SK-N-SH (cell line): ENCODE results near the gene TBL1X. TPM values are rescaled to one million over a fixed set of nuclear protein-coding genes. Genes with fewer than 3 reads are reported as not detected.

Source experiments
- CTCF ChIA-PET: fragments of 300-600, 350-600 bp; formaldehyde crosslinking; extraction: SDS; loops from one replicate; lab custom pipeline; 2021; lab: Yijun Ruan, JAX
- POLR2A ChIA-PET: fragments of 350-600 bp; sonication (Branson Sonifier 250); formaldehyde crosslinking; extraction: SDS; loops from one replicate; lab custom pipeline; 2020; ENCODE audit warnings: antibody characterized with exemption, inconsistent platforms; lab: Yijun Ruan, JAX
- DNase-seq: peaks from one replicate; pipeline ENCODE4 v3.0.0; 2012
- H2AFZ ChIP-seq: fragments of 200-600 bp; sonication (generic); 2 replicates; pipeline ENCODE4 v1.8.1; 2016; ENCODE audit warnings: antibody characterized with exemption, mild to moderate bottlenecking, low read depth
- H3F3A ChIP-seq: fragments of 200-600 bp; sonication (generic); replicated peaks from 2 replicates; pipeline ENCODE3; 2016; ENCODE audit warnings: antibody characterized with exemption, mild to moderate bottlenecking; ENCODE audit not compliant: insufficient read depth
- H3K27ac ChIP-seq, 2 experiments: fragments of 200-500 bp in 1 of 2; fragments of 200-600 bp in 1 of 2; sonication (Bioruptor generic) in 1 of 2; sonication (generic), shearing (Covaris generic) in 1 of 2; 2 replicates each; pipeline versions ENCODE4 v1.5.1 to v1.6.1; 2014 to 2016; ENCODE audit warnings: low read depth in 2 of 2, inconsistent platforms in 1 of 2, low read length in 1 of 2, mild to moderate bottlenecking in 1 of 2, mixed read lengths in 1 of 2
- H3K27me3 ChIP-seq: fragments of 200-600 bp; sonication (generic), shearing (Covaris generic); 2 replicates; pipeline ENCODE4 v1.6.1; 2016; ENCODE audit warnings: mixed run types; ENCODE audit not compliant: insufficient read depth
- H3K36me3 ChIP-seq, 2 experiments: fragments of 200-500 bp in 1 of 2; fragments of 200-600 bp in 1 of 2; sonication (Bioruptor generic) in 1 of 2; sonication (generic) in 1 of 2; replicated peaks in 1 of 2; 2 replicates each; pipeline versions ENCODE3 to v1.5.1; 2014 to 2016; ENCODE audit warnings: low read length in 1 of 2, mild to moderate bottlenecking in 1 of 2; ENCODE audit not compliant: insufficient read depth in 2 of 2, control insufficient read depth in 1 of 2
- H3K4me1 ChIP-seq, 2 experiments: fragments of 200-500 bp in 1 of 2; fragments of 200-600 bp in 1 of 2; sonication (Bioruptor generic) in 1 of 2; sonication (generic), shearing (Covaris generic) in 1 of 2; 2 replicates each; pipeline versions ENCODE4 v1.5.1 to v1.6.1; 2014 to 2016; ENCODE audit warnings: low read depth in 1 of 2, low read length in 1 of 2, mixed run types in 1 of 2; ENCODE audit not compliant: insufficient read depth in 2 of 2, control insufficient read depth in 1 of 2
- H3K4me2 ChIP-seq: fragments of 200-600 bp; sonication (generic), shearing (Covaris generic); 2 replicates; pipeline ENCODE4 v1.6.1; 2017; ENCODE audit warnings: mixed run types
- H3K4me3 ChIP-seq, 2 experiments: fragments of 200-500 bp in 1 of 2; fragments of 200-600 bp in 1 of 2; sonication (Bioruptor generic) in 1 of 2; sonication (generic), shearing (Covaris generic) in 1 of 2; 2 replicates each; pipeline versions ENCODE4 v1.5.1 to v1.8.1; 2014 to 2016; ENCODE audit warnings: low read depth in 2 of 2, inconsistent platforms in 1 of 2, low read length in 1 of 2, mild to moderate bottlenecking in 1 of 2, mixed read lengths in 1 of 2, moderate library complexity in 1 of 2
- H3K79me2 ChIP-seq: fragments of 200-600 bp; sonication (generic); 2 replicates; pipeline ENCODE4 v1.8.1; 2017; ENCODE audit warnings: mild to moderate bottlenecking; ENCODE audit not compliant: insufficient read depth
- H3K9ac ChIP-seq: fragments of 200-600 bp; sonication (generic); 2 replicates; pipeline ENCODE4 v1.6.1; 2017; ENCODE audit warnings: mixed run types
- H3K9me2 ChIP-seq: fragments of 200-600 bp; sonication (generic); 2 replicates; pipeline ENCODE4 v1.6.1; 2017; ENCODE audit warnings: mixed run types
- H3K9me3 ChIP-seq: fragments of 200-600 bp; sonication (generic); 2 replicates; pipeline ENCODE4 v1.6.1; 2017; ENCODE audit warnings: mixed run types, mild to moderate bottlenecking, moderate library complexity
- H4K20me1 ChIP-seq: fragments of 200-600 bp; sonication (generic); 2 replicates; pipeline ENCODE4 v1.6.1; 2017; ENCODE audit warnings: mild to moderate bottlenecking, mixed run types; ENCODE audit not compliant: insufficient read depth
- CTCF ChIP-seq: fragments of 200-600 bp; sonication (generic); IDR thresholded peaks from 2 replicates; pipeline ENCODE4 v1.6.1; 2017; ENCODE audit warnings: antibody characterized with exemption, mild to moderate bottlenecking, moderate library complexity
- EZH2phosphoT487 ChIP-seq: fragments of 200-600 bp; sonication (generic); IDR thresholded peaks from 2 replicates; pipeline ENCODE4 v1.6.1; 2017; ENCODE audit warnings: low read depth, mixed run types, mild to moderate bottlenecking, antibody characterized with exemption, moderate library complexity, borderline replicate concordance
- FOSL2 ChIP-seq: IDR thresholded peaks from 2 replicates; pipeline ENCODE4 v1.4.0; 2012; ENCODE audit warnings: low read depth, mild to moderate bottlenecking, moderate library complexity, borderline replicate concordance
- FOXJ3 ChIP-seq: sonication (generic); formaldehyde crosslinking; IDR thresholded peaks from 2 replicates; pipeline ENCODE4 v1.5.1; 2020; ENCODE audit warnings: mild to moderate bottlenecking, missing genetic modification reagents
- GATA2 ChIP-seq: sonication (generic); formaldehyde crosslinking; IDR thresholded peaks from 2 replicates; pipeline ENCODE4 v1.5.0; 2020; ENCODE audit warnings: mild to moderate bottlenecking, missing genetic modification reagents
- IRF3 ChIP-seq: fragments of 150-350 bp; IDR thresholded peaks from 2 replicates; pipeline ENCODE4 v1.6.1; 2016; ENCODE audit warnings: mild to moderate bottlenecking, low read depth, low read length
- JUND ChIP-seq: IDR thresholded peaks from 2 replicates; pipeline ENCODE4 v1.4.0; 2012
- MAX ChIP-seq: IDR thresholded peaks from 2 replicates; pipeline ENCODE4 v1.4.0; 2012; ENCODE audit warnings: low read depth
- MXI1 ChIP-seq: IDR thresholded peaks from 2 replicates; pipeline ENCODE4 v1.6.1; 2012; ENCODE audit warnings: mild to moderate bottlenecking, low read depth, low read length, improper control_type of control experiment
- NFIC ChIP-seq: IDR thresholded peaks from 2 replicates; pipeline ENCODE4 v1.4.0; 2012; ENCODE audit warnings: borderline replicate concordance
- PBX3 ChIP-seq: IDR thresholded peaks from 2 replicates; pipeline ENCODE4; 2012
- RCOR1 ChIP-seq: fragments of 150-350 bp; IDR thresholded peaks from 2 replicates; pipeline ENCODE4 v1.6.1; 2017; ENCODE audit warnings: antibody characterized with exemption, low read length
- RXRA ChIP-seq: IDR thresholded peaks from 2 replicates; pipeline ENCODE4 v1.4.0; 2012; ENCODE audit warnings: low read depth, mild to moderate bottlenecking, borderline replicate concordance
- SIN3A ChIP-seq: IDR thresholded peaks from 2 replicates; pipeline ENCODE4 v1.6.1; 2012; ENCODE audit warnings: low read depth, mild to moderate bottlenecking, low read length, moderate library complexity, borderline replicate concordance
- SMC3 ChIP-seq: IDR thresholded peaks from 2 replicates; pipeline ENCODE4 v1.6.1; 2012; ENCODE audit warnings: low read depth, low read length, improper control_type of control experiment
- TAF1 ChIP-seq: IDR thresholded peaks from 2 replicates; pipeline ENCODE4 v1.6.1; 2012; ENCODE audit warnings: low read depth, mild to moderate bottlenecking, low read length, moderate library complexity, borderline replicate concordance
- TEAD4 ChIP-seq: IDR thresholded peaks from 2 replicates; pipeline ENCODE4 v1.4.0; 2012; ENCODE audit warnings: mild to moderate bottlenecking, borderline replicate concordance; ENCODE audit not compliant: insufficient read depth
- WGBS: methylation state at CpG from one replicate; pipeline ENCODE4 v1.1.6; 2017; ENCODE audit warnings: low lambda C conversion rate; 5-methylcytosine and 5-hydroxymethylcytosine counted together
- polyA plus RNA-seq, 3 experiments: library from polyadenylated mRNA; depleted of rRNA; stranded (reverse); fragments of >200 nt; gene quantifications; 2 replicates each; pipeline ENCODE4 v1.2.3, GENCODE V29; 2012

The TBL1X gene
- polyA plus RNA-seq, 1 of the 3 experiments (the other 2 are of a cell fraction) = 10.6 TPM

GRCh38 chrX:9724711-9725110 is 259.9 kb downstream of the TBL1X start:
- H3K4me1 ChIP-seq = no peaks in the 10 kb centered on the region
- CTCF ChIA-PET = interaction anchor here (1.0 kb wide), 1 partner anchor 262 kb away, joined by 4 read pairs; no protein-coding TSS in a partner anchor
- no peak overlapping the region for H2AFZ ChIP-seq
- H3K79me2 ChIP-seq = no peaks in the 10 kb centered on the region
- no peak overlapping the region for H3K27ac ChIP-seq
- TF ChIP-seq MAX (no peak), SMC3 (no peak), SIN3A (no peak), RXRA (no peak), TAF1 (no peak), TEAD4 (no peak), JUND (no peak), EZH2phosphoT487 (no peak), GATA2 (CRISPR knock-in tag) (no peak), FOSL2 (no peak), IRF3 (no peak), MXI1 (no peak), NFIC (no peak), CTCF (no peak), RCOR1 (no peak), PBX3 (no peak), FOXJ3 (CRISPR knock-in tag) (no peak)
- TF ChIP-seq, all 33 proteins: peak for 0
- H3K9ac ChIP-seq = no peak overlapping the region
- no peak for DNase-seq
- H3K9me2 ChIP-seq = no peaks in the 10 kb centered on the region
- POLR2A ChIA-PET = interaction anchor here (0.5 kb wide), 1 partner anchor 56 kb away, joined by 4 read pairs; no protein-coding TSS in a partner anchor
- no peaks in the 10 kb centered on the region for H3K9me3 ChIP-seq
- WGBS = 25% methylated on average over 2 of the region's 2 CpGs
- no peak overlapping the region for H3K4me3 ChIP-seq
- H3K36me3 ChIP-seq = peaks cover 0 to 5% of the 10 kb centered on the region in 2 experiments
- H4K20me1 ChIP-seq = no peaks in the 10 kb centered on the region
- no peaks in the 10 kb centered on the region for H3F3A ChIP-seq
- no peaks in the 10 kb centered on the region; the same call in 1 of the 2 replicates for H3K27me3 ChIP-seq
- no peak overlapping the region for H3K4me2 ChIP-seq
